BJ (cell line): ENCODE data around the gene TRAF7. TPM values are rescaled to one million over a fixed set of nuclear protein-coding genes. Genes with fewer than 3 reads are reported as not detected.

Experiments
- CTCF ChIA-PET: fragments of 350-600 bp; formaldehyde crosslinking; extraction: SDS; loops from one replicate; lab custom pipeline; 2021; ENCODE audit warnings: antibody characterized with exemption, inconsistent platforms; lab: Yijun Ruan, JAX
- POLR2A ChIA-PET: fragments of 300-600 bp; sonication (Branson Sonifier 250); formaldehyde crosslinking; extraction: SDS; loops from one replicate; lab custom pipeline; 2021; ENCODE audit warnings: antibody characterized with exemption; lab: Charles Lee
- DNase-seq: peaks from one replicate; pipeline ENCODE4 v3.0.0-alpha.2; 2011; ENCODE audit warnings: low read depth
- H3K27me3 ChIP-seq: 2 replicates; pipeline ENCODE4 v1.6.0; 2011; ENCODE audit warnings: low read length; ENCODE audit not compliant: control insufficient read depth, insufficient read depth
- H3K36me3 ChIP-seq: 2 replicates; pipeline ENCODE4 v1.5.1; 2011; ENCODE audit warnings: low read length; ENCODE audit not compliant: control insufficient read depth, insufficient read depth
- H3K4me3 ChIP-seq: 2 replicates; pipeline ENCODE4 v1.5.1; 2011; ENCODE audit warnings: low read depth, mild to moderate bottlenecking, control low read depth, low read length
- polyA plus RNA-seq: library from polyadenylated mRNA; depleted of rRNA; stranded (reverse); fragments of >200 nt; gene quantifications from 2 replicates; pipeline ENCODE4 v1.2.3, GENCODE V29; 2011
- TF ChIP-seq, protein P1 (sequence below): IDR thresholded peaks from 2 replicates; pipeline ENCODE4 v1.5.1; 2011; ENCODE audit warnings: low read depth, mild to moderate bottlenecking, control low read depth, inconsistent platforms, low read length, moderate library complexity; ENCODE audit not compliant: insufficient read depth

Gene TRAF7
- polyA plus RNA-seq, 1 experiment = 68.1 TPM

DNA sequence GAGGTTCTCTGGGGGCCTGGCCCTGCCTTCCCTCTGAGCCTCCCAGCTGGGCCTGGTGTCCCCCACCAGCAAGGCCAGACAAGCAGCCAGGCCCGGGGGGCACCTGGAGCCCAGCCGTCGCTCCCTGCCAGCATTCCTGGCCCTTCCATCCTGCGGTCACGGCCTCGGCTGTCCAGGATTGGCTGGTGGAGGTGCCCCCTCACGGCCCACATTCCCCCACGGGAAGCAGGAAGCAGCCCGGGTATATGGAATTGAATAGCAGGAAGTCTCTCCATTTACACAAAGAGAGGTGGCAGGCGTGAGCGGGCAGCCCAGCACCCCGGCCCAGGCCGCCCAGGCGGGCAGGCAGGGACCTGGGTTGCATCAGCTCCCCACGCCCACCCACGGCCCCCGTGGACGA is 14.5 kb downstream of the TRAF7 start:
- DNase-seq = no peak
- ChIA-PET CTCF (no interaction called here), POLR2A (no interaction called here)
- Histone ChIP-seq H3K27me3 (no peaks in the 10 kb centered on the region), H3K36me3 (peaks cover 38% of the 10 kb centered on the region), H3K4me3 (no peak overlapping the region)
- TF ChIP-seq, protein P1, sequence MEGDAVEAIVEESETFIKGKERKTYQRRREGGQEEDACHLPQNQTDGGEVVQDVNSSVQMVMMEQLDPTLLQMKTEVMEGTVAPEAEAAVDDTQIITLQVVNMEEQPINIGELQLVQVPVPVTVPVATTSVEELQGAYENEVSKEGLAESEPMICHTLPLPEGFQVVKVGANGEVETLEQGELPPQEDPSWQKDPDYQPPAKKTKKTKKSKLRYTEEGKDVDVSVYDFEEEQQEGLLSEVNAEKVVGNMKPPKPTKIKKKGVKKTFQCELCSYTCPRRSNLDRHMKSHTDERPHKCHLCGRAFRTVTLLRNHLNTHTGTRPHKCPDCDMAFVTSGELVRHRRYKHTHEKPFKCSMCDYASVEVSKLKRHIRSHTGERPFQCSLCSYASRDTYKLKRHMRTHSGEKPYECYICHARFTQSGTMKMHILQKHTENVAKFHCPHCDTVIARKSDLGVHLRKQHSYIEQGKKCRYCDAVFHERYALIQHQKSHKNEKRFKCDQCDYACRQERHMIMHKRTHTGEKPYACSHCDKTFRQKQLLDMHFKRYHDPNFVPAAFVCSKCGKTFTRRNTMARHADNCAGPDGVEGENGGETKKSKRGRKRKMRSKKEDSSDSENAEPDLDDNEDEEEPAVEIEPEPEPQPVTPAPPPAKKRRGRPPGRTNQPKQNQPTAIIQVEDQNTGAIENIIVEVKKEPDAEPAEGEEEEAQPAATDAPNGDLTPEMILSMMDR = no peak

DNA sequence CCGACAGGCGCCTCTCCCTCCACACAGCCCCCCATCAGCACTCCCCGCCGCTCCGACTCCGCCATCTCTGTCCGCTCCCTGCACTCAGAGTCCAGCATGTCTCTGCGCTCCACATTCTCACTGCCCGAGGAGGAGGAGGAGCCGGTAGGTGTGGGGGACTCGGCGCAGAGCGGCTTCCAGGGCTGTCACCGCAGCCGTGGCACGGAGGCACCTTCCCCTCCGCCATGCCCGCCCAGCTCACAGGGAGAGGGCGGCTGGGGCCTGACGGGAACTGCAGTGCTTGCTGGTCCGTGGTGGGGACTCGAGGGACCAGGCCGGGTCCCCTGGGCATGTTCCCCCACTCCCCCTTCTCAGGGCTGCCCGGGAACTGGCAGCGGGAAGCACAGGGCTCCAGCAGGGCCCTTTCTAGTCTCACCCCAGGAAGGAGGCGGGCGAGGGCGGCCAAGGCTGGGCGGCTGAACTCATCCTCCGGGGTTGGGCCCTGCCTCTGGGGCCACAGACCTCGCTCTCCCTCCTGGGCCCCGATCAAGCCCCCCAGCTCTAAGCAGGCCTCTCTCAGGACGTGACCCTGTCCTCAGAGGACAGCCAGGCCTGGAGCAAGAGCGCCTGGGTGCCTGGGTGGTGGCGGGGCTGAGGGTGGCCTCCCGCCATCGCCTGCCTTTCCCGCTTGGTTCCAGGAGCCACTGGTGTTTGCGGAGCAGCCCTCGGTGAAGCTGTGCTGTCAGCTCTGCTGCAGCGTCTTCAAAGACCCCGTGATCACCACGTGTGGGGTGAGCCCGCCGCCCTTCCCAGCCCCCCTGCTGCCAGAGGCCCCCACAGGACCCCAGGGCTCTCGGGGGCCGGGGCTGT is 15.2 kb downstream of the TRAF7 start:
- peaks cover 43% of the 10 kb centered on the region for H3K36me3 ChIP-seq
- ChIA-PET POLR2A (no interaction called here), CTCF (no interaction called here)
- no peak for DNase-seq
- no peaks in the 10 kb centered on the region for H3K27me3 ChIP-seq
- no peak overlapping the region for H3K4me3 ChIP-seq
- TF ChIP-seq, protein P1 = no peak

GRCh38 chr16:2171601-2172178 is 16.1 kb downstream of the TRAF7 start:
- Histone ChIP-seq H3K27me3 (no peaks in the 10 kb centered on the region), H3K4me3 (no peak overlapping the region), H3K36me3 (peaks cover 41% of the 10 kb centered on the region)
- ChIA-PET POLR2A (no interaction called here), CTCF (interaction anchor here (0.6 kb wide), 1 partner anchor 149 kb away, joined by 4 read pairs; no protein-coding TSS in a partner anchor)
- TF ChIP-seq, protein P1 = no peak
- DNase-seq = no peak

GRCh38 chr16:2172688-2173335 is 17.2 kb downstream of the TRAF7 start:
- CTCF ChIA-PET = no interaction called here
- H3K36me3 ChIP-seq = peaks cover 40% of the 10 kb centered on the region
- POLR2A ChIA-PET = no interaction called here
- DNase-seq = no peak
- TF ChIP-seq, protein P1 = no peak
- no peaks in the 10 kb centered on the region for H3K27me3 ChIP-seq
- H3K4me3 ChIP-seq = no peak overlapping the region

- peaks cover 37% of the 10 kb centered on the region for H3K36me3 ChIP-seq
- H3K4me3 ChIP-seq = no peak overlapping the region
- no peaks in the 10 kb centered on the region for H3K27me3 ChIP-seq
- ChIA-PET CTCF (no interaction called here), POLR2A (no interaction called here)
- DNase-seq = no peak
- TF ChIP-seq, protein P1 = no peak
These were observed 17.8 kb downstream of the TRAF7 start for GRCh38 chr16:2173366-2173765.
